ENCODE measurements around the gene GPR75.
"Not testable (repeated sequence)": the region's sequence is repeated elsewhere in the genome, so short reads cannot be mapped to it uniquely, and the experiment has no call there.

The GPR75 gene

DNA sequence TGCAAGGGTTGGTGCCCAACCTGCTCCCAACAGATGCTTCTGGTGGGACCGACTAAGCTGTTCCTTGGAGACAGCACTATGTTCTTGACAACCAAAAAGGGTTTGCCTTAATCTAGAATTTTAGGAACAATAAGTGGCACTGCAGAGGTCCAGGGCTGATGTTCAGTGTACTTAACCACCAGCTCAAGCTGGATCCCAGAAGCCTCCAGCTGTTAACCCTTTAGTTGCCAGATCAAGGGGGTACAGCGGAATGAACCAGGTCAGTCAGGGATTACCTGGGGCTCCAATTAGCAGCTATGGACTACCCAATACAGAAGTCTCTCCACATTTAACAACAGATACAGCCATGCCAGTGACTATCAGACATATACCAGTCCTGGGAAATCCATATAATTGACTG lies 3.5 kb downstream of the GPR75 start:
- FAIRE-seq (no peak), DNase-seq (ENCODE audit: insufficient read length, low spot score) (no peak)

DNA sequence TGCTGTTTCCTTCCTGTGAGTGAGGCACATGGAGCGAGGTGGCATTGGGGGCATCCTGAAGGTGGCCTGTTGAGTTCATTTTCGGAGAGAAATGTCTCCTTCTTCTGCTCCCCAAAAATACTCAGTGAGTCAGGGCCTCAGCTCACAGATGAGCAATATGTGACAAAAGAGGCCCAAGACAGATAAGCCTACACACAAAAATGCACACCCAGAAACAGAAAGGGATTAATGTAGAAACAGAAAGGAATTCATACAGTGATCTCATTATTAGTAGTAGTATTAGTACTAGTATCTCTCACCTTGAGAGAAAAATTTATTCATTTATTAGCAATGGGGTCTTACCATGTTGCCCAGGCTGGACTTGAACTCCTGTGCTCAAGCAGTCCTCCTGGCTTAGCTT lies 5.1 kb downstream of the GPR75 start:
- no peak for FAIRE-seq

DNA sequence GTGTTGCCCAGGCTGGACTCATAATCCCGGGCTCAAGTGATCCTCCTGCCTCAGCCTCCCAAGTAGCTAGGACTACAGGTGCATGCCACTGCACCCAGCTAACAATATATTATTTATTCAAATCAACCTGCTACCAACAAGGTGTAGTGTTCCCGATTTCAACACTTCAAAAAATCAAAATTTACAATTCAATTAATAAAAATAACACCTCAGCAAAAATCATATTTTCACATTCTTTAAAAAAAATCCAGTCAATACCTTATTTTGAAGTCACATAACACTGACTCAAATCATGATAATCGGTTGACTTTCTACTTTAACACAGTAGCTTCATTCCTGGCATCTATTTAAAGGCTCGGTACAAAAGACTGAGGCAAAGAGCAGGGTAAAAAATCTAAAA lies 7.2 kb downstream of the GPR75 start:
- no peak for DNase-seq (ENCODE audit: insufficient read length, low spot score)
- no peak for FAIRE-seq

More for the DNA sequence above, 5.1 kb downstream of the GPR75 start:
- no peak for DNase-seq (ENCODE audit: insufficient read length, low spot score)

DNA sequence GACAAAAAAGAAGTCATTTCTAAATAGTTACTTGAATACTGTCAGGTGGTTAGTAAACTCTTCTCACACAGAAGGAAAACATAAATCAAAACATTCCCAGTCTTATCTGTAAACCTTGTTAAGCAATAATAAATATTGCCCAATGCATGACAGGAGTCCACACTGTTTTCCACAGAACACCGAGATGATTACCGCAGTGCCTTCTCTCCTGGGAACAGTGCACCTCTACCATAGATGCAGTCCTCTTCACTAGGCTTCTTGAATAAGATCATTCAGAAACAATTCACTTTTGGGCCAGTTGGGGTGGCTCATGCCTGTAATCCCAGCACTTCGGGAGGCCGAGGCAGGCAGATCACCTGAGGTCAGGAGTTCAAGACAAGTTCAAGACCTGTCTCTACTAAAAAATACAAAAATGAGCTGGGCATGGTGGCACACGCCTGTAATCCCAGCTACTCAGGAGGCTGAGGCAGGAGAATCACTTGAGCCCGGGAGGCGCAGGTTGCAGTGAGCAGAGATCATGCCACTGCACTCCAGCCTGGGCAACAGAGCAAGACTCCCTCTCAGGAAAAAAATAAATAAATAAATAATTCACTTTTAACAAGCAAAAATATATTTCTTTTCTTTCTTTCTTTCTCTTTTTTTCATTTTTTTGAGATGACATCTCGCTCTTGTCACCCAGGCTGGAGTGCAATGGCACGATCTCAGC lies 8.6 kb downstream of the GPR75 start:
- DNase-seq (ENCODE audit: insufficient read length, low spot score); FAIRE-seq: not testable (repeated sequence)

DNA sequence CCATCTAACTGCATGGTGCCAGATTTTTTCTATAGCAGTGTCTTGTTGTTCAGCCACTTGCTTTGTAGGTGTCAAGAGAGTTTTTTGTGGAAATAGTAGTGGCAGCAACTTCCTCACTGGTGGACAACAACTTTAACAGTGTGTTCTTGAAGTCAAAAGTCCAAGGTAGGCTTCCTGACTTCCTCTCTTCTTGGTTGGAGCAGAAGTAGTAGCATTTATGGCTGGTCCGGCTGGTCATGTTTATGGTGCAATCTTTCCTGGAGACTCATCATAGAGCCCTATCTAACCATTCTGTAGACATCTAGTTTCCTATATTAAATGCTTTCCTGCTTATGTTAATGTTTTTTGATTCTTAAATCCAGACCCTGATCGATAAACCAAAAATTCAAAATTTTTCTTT lies 11.7 kb downstream of the GPR75 start:
- FAIRE-seq = no peak
- no peak for DNase-seq (ENCODE audit: insufficient read length, low spot score)

DNA sequence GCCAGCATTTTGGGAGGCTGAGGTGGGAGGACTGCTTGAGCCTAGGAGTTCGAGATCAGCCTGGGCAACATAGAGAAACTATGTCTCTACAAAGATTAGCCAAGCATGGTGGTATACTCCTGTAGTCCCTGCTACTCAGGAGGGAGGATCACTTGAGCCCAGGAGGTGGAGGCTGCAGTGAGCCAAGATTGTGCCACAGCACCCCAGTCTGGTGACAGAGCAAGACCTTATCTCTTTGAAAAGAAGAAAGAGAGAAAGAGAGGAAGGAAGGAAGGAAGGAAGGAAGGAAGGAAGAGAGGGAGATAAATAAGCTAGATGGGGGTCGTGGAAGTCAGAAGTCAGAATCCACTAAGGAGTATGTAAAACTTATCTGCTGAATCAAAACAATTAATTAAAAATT lies 16.2 kb downstream of the GPR75 start:
- no peak for DNase-seq (ENCODE audit: insufficient read length, low spot score)
- FAIRE-seq = no peak

DNA sequence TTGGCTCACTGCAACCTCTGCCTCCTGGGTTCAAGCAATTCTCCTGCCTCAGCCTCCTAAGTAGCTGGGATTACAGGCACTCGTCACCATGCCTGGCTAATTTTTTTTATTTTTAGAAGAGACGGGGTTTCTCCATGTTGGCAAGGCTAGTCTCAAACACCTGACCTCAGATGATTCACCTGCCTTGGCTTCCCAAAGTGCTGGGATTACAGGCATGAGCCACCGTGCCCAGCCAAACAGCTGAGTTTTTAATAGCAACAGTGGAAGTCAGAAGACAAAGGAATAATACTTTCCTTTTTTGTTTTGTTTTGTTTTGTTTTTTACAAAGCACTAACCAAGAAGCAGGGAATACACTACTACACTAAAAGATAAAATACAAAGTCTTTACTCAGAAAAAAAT lies 16.9 kb downstream of the GPR75 start:
- DNase-seq (ENCODE audit: insufficient read length, low spot score) (no peak), FAIRE-seq (no peak)

DNA sequence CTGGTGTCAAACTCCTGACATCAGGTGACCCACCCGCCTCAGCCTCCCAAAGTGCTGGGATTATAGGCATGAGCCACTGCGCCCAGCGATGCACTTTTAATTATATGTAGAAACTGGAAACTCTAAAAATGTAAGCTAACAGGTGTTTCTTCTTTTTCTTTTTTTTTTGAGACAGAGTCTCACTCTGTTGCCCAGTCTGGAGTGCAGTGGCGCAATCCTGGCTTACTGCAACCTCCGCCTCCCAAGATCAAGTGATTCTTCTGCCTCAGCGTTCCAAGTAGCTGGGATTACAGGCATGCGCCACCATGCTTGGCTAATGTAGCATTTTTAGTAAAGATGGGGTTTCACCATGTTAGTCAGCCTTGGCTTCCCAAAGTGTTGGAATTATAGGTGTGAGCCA lies 18.1 kb downstream of the GPR75 start:
- not testable (repeated sequence) for DNase-seq (ENCODE audit: insufficient read length, low spot score); FAIRE-seq

DNA sequence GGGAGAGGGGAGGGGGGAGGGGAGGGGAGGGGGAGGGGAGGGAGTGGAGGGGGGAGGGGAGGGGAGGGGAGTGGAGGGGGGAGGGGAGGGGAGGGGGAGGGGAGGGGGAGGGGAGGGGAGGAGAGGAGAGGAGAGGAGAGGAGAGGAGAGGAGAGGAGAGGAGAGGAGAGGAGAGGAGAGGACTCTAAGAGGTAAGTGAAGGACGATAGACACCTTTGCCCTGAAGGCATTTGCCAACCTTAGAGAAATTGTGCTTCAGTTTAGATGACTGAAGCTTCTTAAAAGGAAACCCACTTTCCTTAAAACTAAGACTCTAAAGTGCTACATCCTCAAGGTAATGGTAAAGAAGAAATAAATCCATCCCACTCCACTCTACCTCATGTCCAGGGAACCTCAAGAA lies 19.2 kb downstream of the GPR75 start:
- FAIRE-seq (no peak), DNase-seq (ENCODE audit: insufficient read length, low spot score) (no peak)

DNA sequence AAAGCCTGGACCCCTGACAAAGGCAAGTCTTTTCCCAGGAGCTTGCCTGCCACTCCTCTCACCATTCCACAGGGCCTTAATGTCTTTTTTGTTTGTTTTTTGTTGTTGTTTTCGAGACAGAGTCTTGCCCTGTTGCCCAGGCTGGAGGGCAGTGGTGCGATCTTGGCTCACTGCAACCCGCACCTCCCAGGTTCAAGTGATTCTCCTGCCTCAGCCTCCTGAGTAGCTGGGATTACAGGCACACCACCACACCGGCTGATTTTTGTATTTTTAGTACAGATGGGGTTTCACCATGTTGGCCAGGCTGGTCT lies 29.8 kb downstream of the GPR75 start:
- FAIRE-seq; DNase-seq (ENCODE audit: insufficient read length, low spot score): not testable (repeated sequence)

DNA sequence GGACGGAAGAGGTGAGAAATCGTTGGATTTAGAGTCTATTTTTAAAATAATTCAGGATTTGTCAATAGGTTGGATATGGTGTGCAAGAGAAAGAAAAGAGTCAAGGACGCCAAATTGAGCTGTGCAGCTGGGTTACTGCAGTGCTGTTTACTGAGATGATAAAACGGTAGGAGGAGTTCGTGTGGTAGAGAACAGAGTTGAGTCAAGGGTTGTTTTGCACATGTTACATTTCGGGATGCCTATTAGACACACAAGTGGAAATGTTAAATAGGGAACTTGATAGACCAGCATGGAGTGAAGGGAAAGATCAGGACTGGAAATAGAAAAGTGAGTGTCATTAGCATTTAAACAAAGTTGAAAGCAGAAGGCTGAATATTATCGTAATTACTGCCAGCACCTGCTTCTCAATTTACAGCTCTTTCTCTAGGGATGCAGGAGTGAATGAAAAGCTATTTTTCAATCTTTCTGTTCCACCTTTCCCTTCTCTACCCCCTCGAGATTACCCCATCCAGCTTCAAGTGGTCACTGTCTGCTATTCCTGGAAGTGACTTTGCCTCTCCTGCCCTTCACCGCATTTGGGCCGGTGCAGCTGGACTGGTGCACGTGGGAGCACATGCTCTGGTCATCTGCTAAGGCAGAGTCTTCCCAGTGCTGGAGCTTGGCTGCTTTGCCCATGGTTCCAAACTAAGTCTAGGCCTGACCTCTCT lies 30.3 kb downstream of the GPR75 start:
- no peak for FAIRE-seq
- no peak for DNase-seq (ENCODE audit: insufficient read length, low spot score)

DNA sequence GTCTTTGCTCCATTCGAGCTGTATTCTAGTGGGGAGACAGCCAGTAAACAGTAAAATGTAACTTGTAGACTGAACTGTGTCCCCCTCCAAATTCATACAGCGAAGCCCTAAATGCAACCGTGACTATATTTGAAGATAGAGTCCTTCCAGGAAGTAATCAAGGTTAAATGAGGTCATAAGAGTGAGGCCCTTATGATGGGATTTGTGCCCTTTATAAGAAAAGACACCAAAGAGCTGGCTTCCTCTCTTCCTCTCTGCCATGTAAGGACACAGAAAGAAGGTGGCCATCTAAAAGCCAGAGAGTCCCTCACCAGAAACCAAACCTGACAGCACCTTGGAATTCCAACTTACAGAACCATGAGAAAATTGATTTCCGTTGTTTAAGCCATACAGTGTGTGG lies 31.4 kb downstream of the GPR75 start:
- DNase-seq (ENCODE audit: insufficient read length, low spot score) (no peak), FAIRE-seq (no peak)

DNA sequence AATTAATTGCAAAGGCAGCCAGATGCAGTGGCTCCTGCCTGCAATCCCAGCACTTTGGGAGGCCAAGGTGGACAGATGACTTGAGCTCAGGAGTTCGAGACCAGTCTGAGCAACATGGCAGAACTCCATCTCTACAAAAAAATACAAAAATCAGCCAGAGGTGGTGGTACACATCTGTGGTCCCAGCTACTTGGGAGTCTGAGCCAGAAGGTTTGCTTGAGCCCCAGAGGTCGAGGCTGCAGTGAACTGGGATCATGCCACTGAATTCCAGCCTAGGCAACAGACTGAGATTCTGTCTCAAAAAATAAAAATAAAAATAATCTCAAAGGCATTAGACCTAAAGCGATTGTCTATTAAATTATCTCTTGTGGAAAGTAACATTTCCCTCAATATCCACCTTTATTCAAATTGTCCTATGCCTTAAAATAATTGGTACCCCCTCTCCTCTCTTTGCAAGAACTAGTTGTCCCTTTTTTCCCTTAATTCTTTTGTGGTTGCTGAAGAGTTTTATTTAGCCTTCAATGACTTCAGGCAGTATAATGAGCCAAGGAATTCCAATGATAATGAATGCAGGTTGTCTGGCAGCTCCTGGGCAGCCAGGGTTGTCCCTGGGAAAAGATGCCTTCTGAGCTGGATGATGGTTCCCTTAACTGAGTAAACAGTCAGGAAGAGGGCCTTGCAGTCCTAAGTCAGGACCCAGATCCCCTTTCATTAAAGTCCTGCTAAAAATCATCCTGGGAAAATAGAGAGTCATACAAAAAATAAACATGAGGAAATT lies 32.2 kb downstream of the GPR75 start:
- DNase-seq (ENCODE audit: insufficient read length, low spot score) = no peak

DNA sequence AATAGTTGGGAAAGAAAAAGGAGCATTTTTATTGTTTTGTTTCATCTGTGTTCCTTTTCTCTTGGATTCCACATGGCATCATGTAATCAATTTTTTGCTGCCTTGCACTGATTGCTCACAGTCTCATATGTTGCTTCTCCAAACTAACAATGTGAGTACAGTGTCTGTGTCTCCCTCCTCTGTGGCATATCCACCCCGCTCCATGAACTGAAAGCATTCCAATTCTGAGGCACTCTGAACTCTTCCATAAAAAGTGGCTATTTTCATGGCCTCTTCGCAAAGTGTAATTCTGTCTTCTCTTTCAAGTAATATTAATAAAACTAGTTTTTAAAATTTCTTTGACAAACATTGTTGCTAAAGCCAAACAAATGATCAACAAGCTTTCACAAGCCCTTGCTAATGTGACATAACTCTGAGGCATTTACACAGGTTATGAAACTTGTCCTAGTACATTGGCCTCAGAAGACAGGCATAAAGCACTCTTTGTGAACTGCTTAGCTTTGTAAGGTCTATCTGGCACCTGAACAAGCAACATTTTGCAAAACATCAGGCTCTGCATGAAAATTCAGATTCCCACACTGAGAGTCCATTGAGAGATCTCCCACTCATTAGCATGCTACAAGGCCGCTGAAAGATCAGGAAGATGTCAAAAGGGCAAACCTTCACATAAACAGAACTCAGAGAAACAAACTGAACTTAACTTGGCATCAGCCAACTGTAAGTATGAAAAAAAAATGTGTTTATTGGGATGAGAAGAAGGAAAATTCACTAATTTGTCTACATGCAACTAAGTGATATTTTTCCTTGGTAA lies 33.0 kb downstream of the GPR75 start:
- no peak for DNase-seq (ENCODE audit: insufficient read length, low spot score)

More for the DNA sequence above, 32.2 kb downstream of the GPR75 start:
- FAIRE-seq = no peak

DNA sequence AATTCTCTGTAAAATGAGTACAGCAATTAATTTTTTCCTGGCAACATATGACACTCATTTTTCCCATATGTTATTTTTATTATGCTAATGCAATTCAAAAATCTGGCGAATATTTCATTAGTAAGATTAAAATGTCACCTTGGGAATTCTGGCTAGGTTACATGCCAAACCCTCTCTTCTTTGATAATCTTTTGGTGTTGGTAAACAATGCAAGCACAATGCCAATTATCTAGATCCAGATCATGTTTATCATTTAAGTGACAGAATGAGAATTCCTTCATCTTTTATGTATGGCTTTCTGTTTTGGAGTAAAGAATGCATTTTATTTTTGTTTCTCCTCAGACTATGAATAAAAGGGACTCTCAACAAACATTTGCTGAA lies 33.7 kb downstream of the GPR75 start:
- FAIRE-seq = no peak
- DNase-seq (ENCODE audit: insufficient read length, low spot score) = no peak

More for the DNA sequence above, 33.0 kb downstream of the GPR75 start:
- FAIRE-seq = no peak

DNA sequence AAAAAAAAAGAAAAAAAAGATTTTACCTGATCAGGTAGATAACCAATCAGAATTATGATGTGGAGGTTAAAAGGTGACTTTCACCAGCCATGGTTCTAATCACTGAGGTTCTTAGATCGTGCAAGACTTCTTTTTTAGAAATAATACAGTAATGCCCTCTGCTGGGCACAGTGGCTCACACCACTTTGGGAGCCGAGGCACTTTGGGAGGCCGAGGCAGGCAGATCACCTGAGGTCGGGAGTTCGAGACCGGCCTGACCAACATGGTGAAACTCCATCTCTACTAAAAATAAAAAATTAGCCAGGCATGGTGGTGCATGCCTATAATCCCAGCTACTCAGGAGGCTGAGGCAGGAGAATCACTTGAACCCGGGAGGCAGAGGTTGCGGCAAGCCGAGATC lies 36.1 kb downstream of the GPR75 start:
- DNase-seq (ENCODE audit: insufficient read length, low spot score); FAIRE-seq: not testable (repeated sequence)

DNA sequence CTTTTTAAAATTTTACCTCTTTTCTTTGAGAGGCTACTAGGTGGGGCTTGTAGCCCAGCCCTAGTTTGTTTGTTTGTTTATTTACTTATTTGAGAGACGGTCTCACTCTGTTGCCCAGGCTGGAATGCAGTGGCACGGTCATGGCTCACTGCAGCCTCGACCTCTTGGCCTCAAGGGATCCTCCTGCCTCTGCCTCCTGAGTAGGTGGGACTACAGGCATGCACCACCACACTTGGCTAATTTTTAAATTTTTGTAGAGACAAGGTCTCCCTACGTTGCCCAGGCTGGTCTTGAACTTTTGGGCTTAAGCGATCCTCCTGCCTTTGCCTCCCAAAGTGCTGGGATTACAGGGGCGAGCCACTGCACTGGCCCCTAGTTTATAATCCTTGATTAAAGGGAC lies 38.0 kb downstream of the GPR75 start:
- FAIRE-seq (no peak), DNase-seq (ENCODE audit: insufficient read length, low spot score) (no peak)

DNA sequence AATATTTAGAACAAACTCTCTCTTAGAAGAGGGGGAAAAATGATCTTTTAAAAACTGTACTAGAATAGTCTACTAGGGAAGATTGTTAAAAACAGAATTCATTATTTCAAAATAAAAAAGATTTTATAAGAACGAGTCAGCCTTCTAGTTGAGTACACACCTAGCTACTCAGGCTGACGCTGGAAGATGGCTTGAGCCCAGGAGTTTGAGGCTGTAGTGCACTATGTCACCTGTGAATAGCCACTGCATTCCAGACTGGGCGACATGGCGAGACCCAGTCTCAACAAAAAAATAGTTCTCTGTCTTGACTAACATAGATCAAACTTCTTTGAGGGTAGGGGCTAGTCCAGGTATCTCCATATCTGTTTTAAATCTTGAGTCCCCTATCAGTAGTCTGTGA lies 39.1 kb downstream of the GPR75 start:
- DNase-seq (ENCODE audit: insufficient read length, low spot score) (no peak), FAIRE-seq (no peak)

DNA sequence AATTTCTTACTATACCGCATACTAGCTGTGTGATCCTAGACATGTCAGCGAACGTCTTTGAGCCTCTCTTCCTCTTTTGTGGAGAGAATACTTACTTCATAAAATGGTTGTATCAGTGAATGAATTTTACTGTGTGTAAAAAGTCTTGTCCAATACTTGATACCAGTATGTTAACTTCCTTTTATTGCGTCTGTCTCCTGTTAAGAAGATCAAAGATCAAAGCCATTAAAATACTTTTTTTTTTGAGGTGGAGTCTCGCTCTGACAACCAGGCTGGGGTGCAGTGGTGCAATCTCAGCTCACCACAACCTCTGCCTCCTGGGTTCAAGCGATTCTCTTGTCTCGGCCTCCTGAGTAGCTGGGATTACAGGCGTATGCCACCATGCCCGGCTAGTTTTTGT lies 39.7 kb downstream of the GPR75 start:
- DNase-seq (ENCODE audit: insufficient read length, low spot score) = no peak
- FAIRE-seq = no peak

DNA sequence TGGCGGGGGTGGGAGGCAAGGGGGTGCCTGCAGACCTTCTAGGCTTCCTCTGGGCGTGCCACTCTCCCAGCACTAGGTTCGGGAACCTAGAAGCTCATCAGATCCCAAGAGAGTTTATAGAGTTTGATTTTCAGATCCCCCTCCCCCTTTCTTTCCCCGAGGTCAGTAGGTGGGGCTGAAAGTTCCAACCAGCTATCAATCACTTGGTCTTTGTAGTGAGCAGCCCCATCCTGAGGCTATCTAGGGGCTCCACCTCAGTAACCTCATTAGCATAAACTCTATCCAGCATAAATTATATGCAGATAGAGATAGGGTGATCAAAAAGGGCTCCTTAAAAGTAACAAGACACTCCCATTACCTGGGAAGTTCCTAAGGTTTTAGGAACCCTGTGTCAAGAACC lies 40.1 kb downstream of the GPR75 start:
- DNase-seq (ENCODE audit: insufficient read length, low spot score) (no peak), FAIRE-seq (no peak)

DNA sequence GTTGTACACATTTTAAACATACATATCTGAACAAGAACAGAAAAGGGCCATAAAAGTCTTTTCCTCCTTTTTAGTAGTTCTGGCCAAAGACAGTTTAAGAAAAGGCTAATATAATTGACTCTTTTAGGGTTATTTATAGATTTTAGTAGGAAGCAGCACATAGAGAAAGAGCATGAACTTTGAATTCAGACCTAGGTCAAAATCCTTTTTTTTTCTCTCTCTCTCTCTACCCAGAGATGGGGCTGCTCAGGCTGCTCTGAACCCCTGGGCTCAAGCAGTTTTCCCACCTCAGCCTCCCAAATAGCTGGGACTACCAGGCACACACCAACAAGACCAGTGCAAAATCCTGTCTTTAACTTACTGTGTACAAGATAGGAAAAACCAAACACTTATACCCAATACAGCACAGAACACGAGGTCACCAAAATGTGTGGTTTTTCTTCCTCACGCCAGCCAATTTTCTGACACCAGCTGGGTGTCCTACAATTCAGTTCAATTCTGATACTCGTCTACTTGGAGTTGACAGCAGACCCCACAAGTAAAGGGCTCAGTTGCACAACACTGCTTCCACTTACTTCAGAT lies 40.8 kb downstream of the GPR75 start:
- FAIRE-seq = no peak

More for the DNA sequence above, 40.8 kb downstream of the GPR75 start:
- no peak for DNase-seq (ENCODE audit: insufficient read length, low spot score)

All from GM19239 (cell line).